Measurements from ENCODE around the gene ARMC9. TPM values are rescaled to one million over a fixed set of nuclear protein-coding genes. Genes with fewer than 3 reads are reported as not detected.

The ARMC9 gene
- total RNA-seq, 1 donor, result 189 TPM

GRCh38 chr2:231391981-231392380 lies 193.6 kb downstream of the ARMC9 start:
- no peak overlapping the region for H3K4me3 ChIP-seq (ENCODE audit: low read depth, low read length)
- TF ChIP-seq CTCF (IDR thresholded peaks at IDR 0.05; ENCODE audit: insufficient read depth, low read depth, low read length), result no peak
- DNase-seq (ENCODE audit: low read depth), result no peak

- no peak overlapping the region for H3K4me3 ChIP-seq (ENCODE audit: low read depth, low read length)
- DNase-seq (ENCODE audit: low read depth), result no peak
- TF ChIP-seq CTCF (IDR thresholded peaks at IDR 0.05; ENCODE audit: insufficient read depth, low read depth, low read length), result no peak
Measured at GRCh38 chr2:231392431-231393148, 194.2 kb downstream of the ARMC9 start.

DNA sequence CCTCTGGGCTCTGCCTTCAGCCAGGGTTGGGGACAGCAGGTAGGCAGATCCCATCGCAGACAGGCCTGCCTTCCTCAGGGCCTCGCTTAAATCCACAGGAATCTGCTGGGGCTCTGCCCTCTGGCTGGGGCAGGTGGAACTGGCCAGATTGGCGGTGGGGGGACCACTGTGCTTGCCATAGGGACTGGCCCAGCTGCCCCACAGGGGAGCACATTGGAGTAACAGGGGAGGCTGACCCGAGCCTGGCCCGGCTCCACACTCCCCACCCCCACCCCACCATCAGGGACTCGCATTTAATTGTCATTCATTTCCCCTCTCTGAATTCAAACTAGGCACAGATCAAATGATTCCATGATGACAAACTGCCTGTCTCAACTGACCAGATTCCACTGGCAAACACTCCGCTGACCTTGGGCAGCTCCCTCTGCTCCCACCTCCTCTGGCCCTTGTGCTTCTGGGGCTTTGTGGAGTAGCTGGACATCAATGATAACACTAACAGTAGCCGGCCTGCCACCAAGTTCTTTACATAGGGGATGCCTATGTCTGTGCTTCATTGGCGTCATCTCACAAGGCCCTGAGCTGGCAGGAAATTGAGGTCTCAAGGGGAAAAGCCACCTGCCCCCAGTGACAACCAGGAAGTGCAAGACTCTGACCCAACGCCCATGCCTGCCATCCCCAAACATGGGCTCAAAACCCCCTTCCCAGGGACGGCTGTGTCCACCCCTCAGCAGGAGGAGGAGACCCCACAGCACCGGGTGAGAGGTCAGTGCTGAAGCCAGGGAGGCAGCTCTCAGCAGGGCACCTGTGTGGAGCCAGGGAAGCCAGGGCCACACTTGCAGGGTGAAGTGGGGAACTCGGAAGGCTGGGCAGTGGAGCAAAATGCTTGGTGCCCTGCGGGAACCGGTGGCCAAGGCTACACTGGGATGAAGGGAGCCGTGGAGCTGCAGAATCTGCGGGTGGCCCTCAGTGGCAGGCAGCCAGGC lies 195.0 kb downstream of the ARMC9 start:
- TF ChIP-seq CTCF (IDR thresholded peaks at IDR 0.05; ENCODE audit: insufficient read depth, low read depth, low read length), result peak; percentile 22
- DNase-seq (ENCODE audit: low read depth), result no peak
- no peak overlapping the region for H3K4me3 ChIP-seq (ENCODE audit: low read depth, low read length)

GRCh38 chr2:231394211-231395141 lies 196.0 kb downstream of the ARMC9 start:
- no peak overlapping the region for H3K4me3 ChIP-seq (ENCODE audit: low read depth, low read length)
- DNase-seq (ENCODE audit: low read depth), result no peak
- TF ChIP-seq CTCF (IDR thresholded peaks at IDR 0.05; ENCODE audit: insufficient read depth, low read depth, low read length), result no peak

GRCh38 chr2:231395188-231396057 lies 197.0 kb downstream of the ARMC9 start, which contains the start of gene B3GNT7:
Gene B3GNT7, plus strand, starts transcription at chr2:231395710. Its CDS starts 94 bp downstream, at chr2:231395804.
- TF ChIP-seq CTCF (IDR thresholded peaks at IDR 0.05; ENCODE audit: insufficient read depth, low read depth, low read length), result no peak
- no peak for DNase-seq (ENCODE audit: low read depth)
- peak within 1 kb of the TSS; percentile 36 for H3K4me3 ChIP-seq (ENCODE audit: low read depth, low read length)

All from fibroblast of villous mesenchyme (primary cell).